Endothelial cell of umbilical vein (primary cell): ENCODE data around the gene MRGPRD. TPM values are rescaled to one million over a fixed set of nuclear protein-coding genes. Genes with fewer than 3 reads are reported as not detected.

Experiments
- BruUV-seq: library from RNA; stranded (reverse); fragments of 400-500 nt; replicated peaks from 2 replicates; lab custom pipeline; 2021; lab: Mats Ljungman, UMichigan
- CTCF ChIA-PET: fragments of 300-600, 350-600 bp; sonication (Branson Sonifier 250); formaldehyde crosslinking; loops from one replicate; lab custom pipeline; 2021; ENCODE audit warnings: antibody characterized with exemption, inconsistent platforms; lab: Charles Lee
- POLR2A ChIA-PET: fragments of 300-600, 350-600 bp; sonication (Branson Sonifier 250); formaldehyde crosslinking; loops from one replicate; lab custom pipeline; 2021; ENCODE audit warnings: antibody characterized with exemption, inconsistent platforms; lab: Charles Lee
- DNase-seq: peaks from one replicate; pipeline ENCODE4 v3.0.0-alpha.2; 2011; ENCODE audit warnings: low read depth, low spot score
- FAIRE-seq: peaks from 2 replicates; lab custom pipeline; 2011; peaks lifted over from hg19 to GRCh38; lab: Jason Lieb, UNC
- H2AFZ ChIP-seq: 2 replicates; pipeline ENCODE4 v1.6.0; 2012; ENCODE audit warnings: low read depth, low read length, control low read depth, inconsistent platforms
- H3K27ac ChIP-seq: 2 replicates; pipeline ENCODE4 v1.5.1; 2011; ENCODE audit warnings: low read depth, mild to moderate bottlenecking, control low read depth, low read length, moderate library complexity; ENCODE audit not compliant: insufficient read depth
- H3K27me3 ChIP-seq, 2 experiments: 2 replicates each; pipeline versions ENCODE4 v1.6.0 to v1.6.1; 2011; ENCODE audit warnings: low read length in 2 of 2, mixed read lengths in 1 of 2; ENCODE audit not compliant: control insufficient read depth in 2 of 2, insufficient read depth in 2 of 2
- H3K36me3 ChIP-seq, 2 experiments: 2 replicates in 1 of 2; 3 replicates in 1 of 2; pipeline ENCODE4 v1.5.1; 2011; ENCODE audit warnings: low read length in 2 of 2, mild to moderate bottlenecking in 1 of 2, moderate library complexity in 1 of 2; ENCODE audit not compliant: control insufficient read depth in 2 of 2, insufficient read depth in 2 of 2; ENCODE audit errors: extremely low read depth in 1 of 2
- H3K4me1 ChIP-seq: 3 replicates; pipeline ENCODE4 v1.5.1; 2011; ENCODE audit warnings: mild to moderate bottlenecking, low read length; ENCODE audit not compliant: control insufficient read depth, insufficient read depth; ENCODE audit errors: extremely low read depth
- H3K4me2 ChIP-seq: 2 replicates; pipeline ENCODE4 v1.6.1; 2011; ENCODE audit warnings: low read length, control low read depth, mixed read lengths; ENCODE audit not compliant: insufficient read depth
- H3K4me3 ChIP-seq, 3 experiments: fragments of 200-600 bp in 1 of 3; sonication (generic), shearing (Covaris generic) in 1 of 3; replicated peaks in 1 of 3; 2 replicates each; pipeline ENCODE4 v1.5.1; 2011 to 2016; ENCODE audit warnings: control low read depth in 3 of 3, low read length in 3 of 3, mild to moderate bottlenecking in 2 of 3, inconsistent platforms in 1 of 3, low read depth in 1 of 3, moderate library complexity in 1 of 3; ENCODE audit not compliant: insufficient read depth in 1 of 3
- H3K79me2 ChIP-seq: 2 replicates; pipeline ENCODE4 v1.6.0; 2012; ENCODE audit warnings: low read length, inconsistent platforms; ENCODE audit not compliant: control insufficient read depth, insufficient read depth
- H3K9ac ChIP-seq: replicated peaks from 2 replicates; pipeline ENCODE3; 2011; ENCODE audit warnings: low read length, control low read depth; ENCODE audit not compliant: insufficient read depth; ENCODE audit errors: extremely low read depth
- H3K9me1 ChIP-seq: replicated peaks from 3 replicates; pipeline ENCODE4 v1.6.0; 2011; ENCODE audit warnings: mild to moderate bottlenecking, low read length; ENCODE audit not compliant: control insufficient read depth, insufficient read depth; ENCODE audit errors: extremely low read depth
- H3K9me3 ChIP-seq: replicated peaks from 2 replicates; pipeline ENCODE4 v1.5.1; 2012; ENCODE audit warnings: low read length, inconsistent platforms; ENCODE audit not compliant: control insufficient read depth, insufficient read depth
- H4K20me1 ChIP-seq: replicated peaks from 2 replicates; pipeline ENCODE3; 2011; ENCODE audit warnings: mild to moderate bottlenecking, low read length; ENCODE audit not compliant: control insufficient read depth, insufficient read depth; ENCODE audit errors: extremely low read depth
- JUN ChIP-seq: IDR thresholded peaks from 2 replicates; pipeline ENCODE4 v1.6.1; 2011; ENCODE audit warnings: borderline replicate concordance, low read depth; ENCODE audit not compliant: insufficient read length, insufficient read depth
- POLR2A ChIP-seq: IDR thresholded peaks from 2 replicates; pipeline ENCODE4 v1.6.1; 2012; ENCODE audit warnings: low read depth, mild to moderate bottlenecking, control low read depth, low read length
- POLR2AphosphoS5 ChIP-seq: IDR thresholded peaks from 2 replicates; pipeline ENCODE4 v1.6.1; 2012; ENCODE audit warnings: low read depth, mild to moderate bottlenecking, control low read depth, low read length, moderate library complexity; ENCODE audit not compliant: insufficient read depth
- dilution Hi-C: fragments of 300-500 bp; cut with MboI; formaldehyde crosslinking; loops from one replicate; pipeline ENCODE4 v1.15.0; 2019; ENCODE audit warnings: low sequenced_read_pairs; ENCODE audit not compliant: extremely low pct_ligation_motif_present
- intact Hi-C: fragments of 100-400 bp; cut with micrococcal nuclease; formaldehyde crosslinking; loops from one replicate; pipeline ENCODE4 v1.10.0; 2022
- polyA plus RNA-seq, 4 experiments: library from polyadenylated mRNA; depleted of rRNA in 3 of 4; stranded (reverse) in 3 of 4; unstranded in 1 of 4; fragments of >200 nt; gene quantifications; 2 replicates each; pipeline versions ENCODE4 v1.2.1 to v1.2.3, GENCODE V29; 2011 to 2012; ENCODE audit warnings: missing spikeins in 1 of 4
- total RNA-seq: library from RNA; stranded (reverse); gene quantifications from 2 replicates; pipeline ENCODE4 v1.2.3, GENCODE V29; 2021
- TF ChIP-seq, protein P1 (sequence below), 2 donors: IDR thresholded peaks; 1 replicate in 1 of 2; 2 replicates in 1 of 2; pipeline ENCODE4 v1.5.1; 2011; ENCODE audit warnings: low read length in 2 of 2, mild to moderate bottlenecking in 2 of 2, moderate library complexity in 2 of 2, control low read depth in 1 of 2, inconsistent platforms in 1 of 2, low read depth in 1 of 2; ENCODE audit not compliant: insufficient read depth in 1 of 2; ENCODE audit errors: extremely low read depth in 1 of 2
- TF ChIP-seq, protein P2 (sequence below): IDR thresholded peaks from 2 replicates; pipeline ENCODE4 v1.6.1; 2011; ENCODE audit not compliant: insufficient read depth, insufficient read length

The MRGPRD gene
- total and polyA plus RNA-seq, 2 donors (not counting 3 experiments of a cell fraction or from before 2014, with no cell fraction given) = not detected

DNA sequence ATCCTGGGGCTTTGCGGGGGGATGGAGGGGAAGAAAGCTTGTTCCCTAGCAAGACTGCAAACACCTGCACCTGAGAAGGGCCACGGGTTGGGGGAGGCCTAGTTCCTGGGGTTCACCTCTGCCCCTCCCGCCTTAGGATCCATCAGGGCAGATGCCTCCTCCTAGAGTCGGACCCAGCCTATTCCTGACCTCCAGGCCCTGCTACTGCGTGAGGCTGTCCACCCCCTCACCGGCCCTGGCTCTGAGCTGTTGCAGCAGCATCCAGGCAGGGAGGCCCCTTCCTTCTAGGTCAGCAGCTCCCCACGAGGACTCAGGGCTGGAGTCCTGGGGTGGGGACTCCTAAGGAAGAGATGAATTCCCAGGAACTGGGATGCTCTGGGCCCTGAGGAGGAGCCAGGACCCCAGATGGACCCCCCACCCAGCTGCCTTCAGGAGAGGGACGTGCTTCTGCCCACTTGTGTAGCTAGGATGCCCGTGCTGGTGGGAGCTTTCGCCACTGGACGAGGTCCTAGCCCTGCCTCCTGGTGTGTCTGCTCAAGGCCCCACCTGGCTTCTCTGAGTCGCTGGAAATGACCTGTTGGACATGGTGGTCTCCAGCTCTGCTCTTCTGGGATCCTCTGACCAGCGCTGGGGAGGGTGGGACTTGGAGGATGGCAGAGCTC is 21.9 kb upstream of the MRGPRD start:
- H3K9me1 ChIP-seq = no peaks in the 10 kb centered on the region
- TF ChIP-seq POLR2AphosphoS5 = no peak
- intact Hi-C loops = no loop called here
- DNase-seq (no peak), FAIRE-seq (no peak)
- no TSS peak for BruUV-seq
- no peak overlapping the region for H3K27ac ChIP-seq
- no peak overlapping the region for H3K4me3 ChIP-seq
- peaks cover 4% of the 10 kb centered on the region for H3K4me1 ChIP-seq
- dilution Hi-C loops = no loop called here
- H3K36me3 ChIP-seq = no peaks in the 10 kb centered on the region
- no peak overlapping the region for H3K4me2 ChIP-seq
- no peaks in the 10 kb centered on the region for H3K27me3 ChIP-seq
- no peak overlapping the region for H2AFZ ChIP-seq
- H3K9me3 ChIP-seq = no peaks in the 10 kb centered on the region
- CTCF ChIA-PET = interaction anchor here (1.2 kb wide), 1 partner anchor 42 kb away, joined by 4 read pairs; no protein-coding TSS in a partner anchor
- POLR2A ChIA-PET = no interaction called here
- no peak overlapping the region for H3K9ac ChIP-seq
- no peaks in the 10 kb centered on the region for H3K79me2 ChIP-seq
- no peaks in the 10 kb centered on the region for H4K20me1 ChIP-seq

DNA sequence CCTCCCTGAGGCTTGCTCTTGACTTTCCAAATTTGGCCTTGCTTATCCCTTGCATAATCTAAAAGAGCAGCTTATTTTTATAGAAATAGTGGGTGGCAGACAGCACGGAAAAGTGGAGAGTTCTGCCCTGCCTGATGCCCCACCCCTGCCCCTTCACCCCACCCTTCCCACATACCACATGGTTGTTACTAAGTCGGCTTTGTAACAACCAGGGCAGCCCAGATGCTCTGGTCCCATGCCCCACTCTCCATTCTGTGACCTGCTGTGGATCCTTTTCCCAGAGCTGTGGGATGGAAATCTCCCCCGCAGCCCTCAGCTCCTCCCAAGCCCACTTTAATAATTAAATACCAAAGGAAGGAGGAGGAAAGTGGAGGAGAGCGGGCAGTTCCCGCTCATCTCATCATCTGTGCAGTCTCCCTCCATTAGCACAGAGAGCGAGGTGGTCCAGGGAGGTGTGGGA is 21.4 kb upstream of the MRGPRD start:
- no peaks in the 10 kb centered on the region for H3K27me3 ChIP-seq
- H3K79me2 ChIP-seq = no peaks in the 10 kb centered on the region
- intact Hi-C loops = no loop called here
- DNase-seq (no peak), FAIRE-seq (no peak)
- TF ChIP-seq, protein P1, sequence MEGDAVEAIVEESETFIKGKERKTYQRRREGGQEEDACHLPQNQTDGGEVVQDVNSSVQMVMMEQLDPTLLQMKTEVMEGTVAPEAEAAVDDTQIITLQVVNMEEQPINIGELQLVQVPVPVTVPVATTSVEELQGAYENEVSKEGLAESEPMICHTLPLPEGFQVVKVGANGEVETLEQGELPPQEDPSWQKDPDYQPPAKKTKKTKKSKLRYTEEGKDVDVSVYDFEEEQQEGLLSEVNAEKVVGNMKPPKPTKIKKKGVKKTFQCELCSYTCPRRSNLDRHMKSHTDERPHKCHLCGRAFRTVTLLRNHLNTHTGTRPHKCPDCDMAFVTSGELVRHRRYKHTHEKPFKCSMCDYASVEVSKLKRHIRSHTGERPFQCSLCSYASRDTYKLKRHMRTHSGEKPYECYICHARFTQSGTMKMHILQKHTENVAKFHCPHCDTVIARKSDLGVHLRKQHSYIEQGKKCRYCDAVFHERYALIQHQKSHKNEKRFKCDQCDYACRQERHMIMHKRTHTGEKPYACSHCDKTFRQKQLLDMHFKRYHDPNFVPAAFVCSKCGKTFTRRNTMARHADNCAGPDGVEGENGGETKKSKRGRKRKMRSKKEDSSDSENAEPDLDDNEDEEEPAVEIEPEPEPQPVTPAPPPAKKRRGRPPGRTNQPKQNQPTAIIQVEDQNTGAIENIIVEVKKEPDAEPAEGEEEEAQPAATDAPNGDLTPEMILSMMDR (IDR thresholded peaks at IDR 0.05; ENCODE audit: extremely low read depth in 1 of 2, insufficient read depth in 1 of 2, low read depth in 1 of 2, low read length in 2 of 2) = no peak
- no peak for TF ChIP-seq POLR2A
- TF ChIP-seq JUN = no peak
- TF ChIP-seq, protein P2, sequence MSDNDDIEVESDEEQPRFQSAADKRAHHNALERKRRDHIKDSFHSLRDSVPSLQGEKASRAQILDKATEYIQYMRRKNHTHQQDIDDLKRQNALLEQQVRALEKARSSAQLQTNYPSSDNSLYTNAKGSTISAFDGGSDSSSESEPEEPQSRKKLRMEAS = no peak
- ChIA-PET POLR2A (no interaction called here), CTCF (interaction anchor here (1.2 kb wide), 1 partner anchor 42 kb away, joined by 4 read pairs; no protein-coding TSS in a partner anchor)
- dilution Hi-C loops = no loop called here
- H3K9ac ChIP-seq = no peak overlapping the region
- H3K36me3 ChIP-seq = no peaks in the 10 kb centered on the region
- H3K9me3 ChIP-seq = no peaks in the 10 kb centered on the region
- H3K9me1 ChIP-seq = no peaks in the 10 kb centered on the region
- no peak overlapping the region for H2AFZ ChIP-seq
- H3K4me2 ChIP-seq = no peak overlapping the region
- no peak overlapping the region for H3K27ac ChIP-seq
- H3K4me3 ChIP-seq = no peak overlapping the region
- BruUV-seq = no TSS peak
- peaks cover 4% of the 10 kb centered on the region for H3K4me1 ChIP-seq
- no peaks in the 10 kb centered on the region for H4K20me1 ChIP-seq
